SK-N-SH (cell line): Measurements from ENCODE around the gene ZMIZ1. TPM values are rescaled to one million over a fixed set of nuclear protein-coding genes. Genes with fewer than 3 reads are reported as not detected.

Experiments used
- CTCF ChIA-PET: fragments of 300-600, 350-600 bp; formaldehyde crosslinking; extraction: SDS; loops from one replicate; lab custom pipeline; 2021; lab: Yijun Ruan, JAX
- POLR2A ChIA-PET: fragments of 350-600 bp; sonication (Branson Sonifier 250); formaldehyde crosslinking; extraction: SDS; loops from one replicate; lab custom pipeline; 2020; ENCODE audit warnings: antibody characterized with exemption, inconsistent platforms; lab: Yijun Ruan, JAX
- DNase-seq: peaks from one replicate; pipeline ENCODE4 v3.0.0; 2012
- H2AFZ ChIP-seq: fragments of 200-600 bp; sonication (generic); 2 replicates; pipeline ENCODE4 v1.8.1; 2016; ENCODE audit warnings: antibody characterized with exemption, mild to moderate bottlenecking, low read depth
- H3F3A ChIP-seq: fragments of 200-600 bp; sonication (generic); replicated peaks from 2 replicates; pipeline ENCODE3; 2016; ENCODE audit warnings: antibody characterized with exemption, mild to moderate bottlenecking; ENCODE audit not compliant: insufficient read depth
- H3K27ac ChIP-seq, 2 experiments: fragments of 200-500 bp in 1 of 2; fragments of 200-600 bp in 1 of 2; sonication (Bioruptor generic) in 1 of 2; sonication (generic), shearing (Covaris generic) in 1 of 2; 2 replicates each; pipeline versions ENCODE4 v1.5.1 to v1.6.1; 2014 to 2016; ENCODE audit warnings: low read depth in 2 of 2, inconsistent platforms in 1 of 2, low read length in 1 of 2, mild to moderate bottlenecking in 1 of 2, mixed read lengths in 1 of 2
- H3K27me3 ChIP-seq: fragments of 200-600 bp; sonication (generic), shearing (Covaris generic); 2 replicates; pipeline ENCODE4 v1.6.1; 2016; ENCODE audit warnings: mixed run types; ENCODE audit not compliant: insufficient read depth
- H3K36me3 ChIP-seq, 2 experiments: fragments of 200-500 bp in 1 of 2; fragments of 200-600 bp in 1 of 2; sonication (Bioruptor generic) in 1 of 2; sonication (generic) in 1 of 2; replicated peaks in 1 of 2; 2 replicates each; pipeline versions ENCODE3 to v1.5.1; 2014 to 2016; ENCODE audit warnings: low read length in 1 of 2, mild to moderate bottlenecking in 1 of 2; ENCODE audit not compliant: insufficient read depth in 2 of 2, control insufficient read depth in 1 of 2
- H3K4me1 ChIP-seq, 2 experiments: fragments of 200-500 bp in 1 of 2; fragments of 200-600 bp in 1 of 2; sonication (Bioruptor generic) in 1 of 2; sonication (generic), shearing (Covaris generic) in 1 of 2; 2 replicates each; pipeline versions ENCODE4 v1.5.1 to v1.6.1; 2014 to 2016; ENCODE audit warnings: low read depth in 1 of 2, low read length in 1 of 2, mixed run types in 1 of 2; ENCODE audit not compliant: insufficient read depth in 2 of 2, control insufficient read depth in 1 of 2
- H3K4me2 ChIP-seq: fragments of 200-600 bp; sonication (generic), shearing (Covaris generic); 2 replicates; pipeline ENCODE4 v1.6.1; 2017; ENCODE audit warnings: mixed run types
- H3K4me3 ChIP-seq, 2 experiments: fragments of 200-500 bp in 1 of 2; fragments of 200-600 bp in 1 of 2; sonication (Bioruptor generic) in 1 of 2; sonication (generic), shearing (Covaris generic) in 1 of 2; 2 replicates each; pipeline versions ENCODE4 v1.5.1 to v1.8.1; 2014 to 2016; ENCODE audit warnings: low read depth in 2 of 2, inconsistent platforms in 1 of 2, low read length in 1 of 2, mild to moderate bottlenecking in 1 of 2, mixed read lengths in 1 of 2, moderate library complexity in 1 of 2
- H3K79me2 ChIP-seq: fragments of 200-600 bp; sonication (generic); 2 replicates; pipeline ENCODE4 v1.8.1; 2017; ENCODE audit warnings: mild to moderate bottlenecking; ENCODE audit not compliant: insufficient read depth
- H3K9ac ChIP-seq: fragments of 200-600 bp; sonication (generic); 2 replicates; pipeline ENCODE4 v1.6.1; 2017; ENCODE audit warnings: mixed run types
- H3K9me2 ChIP-seq: fragments of 200-600 bp; sonication (generic); 2 replicates; pipeline ENCODE4 v1.6.1; 2017; ENCODE audit warnings: mixed run types
- H3K9me3 ChIP-seq: fragments of 200-600 bp; sonication (generic); 2 replicates; pipeline ENCODE4 v1.6.1; 2017; ENCODE audit warnings: mixed run types, mild to moderate bottlenecking, moderate library complexity
- H4K20me1 ChIP-seq: fragments of 200-600 bp; sonication (generic); 2 replicates; pipeline ENCODE4 v1.6.1; 2017; ENCODE audit warnings: mild to moderate bottlenecking, mixed run types; ENCODE audit not compliant: insufficient read depth
- CHD2 ChIP-seq: fragments of 150-350 bp; IDR thresholded peaks from 2 replicates; pipeline ENCODE4 v1.6.1; 2018; ENCODE audit warnings: low read length; ENCODE audit not compliant: partially characterized antibody
- EP300 ChIP-seq, 2 experiments: IDR thresholded peaks; 2 replicates each; pipeline versions ENCODE4 v1.4.0 to v1.6.1; 2012; ENCODE audit warnings: borderline replicate concordance in 1 of 2, low read depth in 1 of 2, low read length in 1 of 2
- FOXM1 ChIP-seq: IDR thresholded peaks from 2 replicates; pipeline ENCODE4 v1.4.0; 2012; ENCODE audit warnings: low read depth, mild to moderate bottlenecking
- MXI1 ChIP-seq: IDR thresholded peaks from 2 replicates; pipeline ENCODE4 v1.6.1; 2012; ENCODE audit warnings: mild to moderate bottlenecking, low read depth, low read length, improper control_type of control experiment
- NFIC ChIP-seq: IDR thresholded peaks from 2 replicates; pipeline ENCODE4 v1.4.0; 2012; ENCODE audit warnings: borderline replicate concordance
- RAD21 ChIP-seq: IDR thresholded peaks from 2 replicates; pipeline ENCODE4 v1.6.1; 2012; ENCODE audit warnings: mild to moderate bottlenecking, low read length
- SMC3 ChIP-seq: IDR thresholded peaks from 2 replicates; pipeline ENCODE4 v1.6.1; 2012; ENCODE audit warnings: low read depth, low read length, improper control_type of control experiment
- TEAD4 ChIP-seq: IDR thresholded peaks from 2 replicates; pipeline ENCODE4 v1.4.0; 2012; ENCODE audit warnings: mild to moderate bottlenecking, borderline replicate concordance; ENCODE audit not compliant: insufficient read depth
- WGBS: methylation state at CpG from one replicate; pipeline ENCODE4 v1.1.6; 2017; ENCODE audit warnings: low lambda C conversion rate; 5-methylcytosine and 5-hydroxymethylcytosine counted together
- polyA plus RNA-seq, 3 experiments: library from polyadenylated mRNA; depleted of rRNA; stranded (reverse); fragments of >200 nt; gene quantifications; 2 replicates each; pipeline ENCODE4 v1.2.3, GENCODE V29; 2012
- TF ChIP-seq, protein P1 (sequence below): fragments of 200-600 bp; sonication (generic); IDR thresholded peaks from 2 replicates; pipeline ENCODE4 v1.6.1; 2017; ENCODE audit warnings: antibody characterized with exemption, mild to moderate bottlenecking, moderate library complexity
- TF ChIP-seq, protein P2 (sequence below): IDR thresholded peaks from 2 replicates; pipeline ENCODE4; 2012

Gene ZMIZ1
- polyA plus RNA-seq, 1 of the 3 experiments (the other 2 are of a cell fraction) = 23.5 TPM

DNA sequence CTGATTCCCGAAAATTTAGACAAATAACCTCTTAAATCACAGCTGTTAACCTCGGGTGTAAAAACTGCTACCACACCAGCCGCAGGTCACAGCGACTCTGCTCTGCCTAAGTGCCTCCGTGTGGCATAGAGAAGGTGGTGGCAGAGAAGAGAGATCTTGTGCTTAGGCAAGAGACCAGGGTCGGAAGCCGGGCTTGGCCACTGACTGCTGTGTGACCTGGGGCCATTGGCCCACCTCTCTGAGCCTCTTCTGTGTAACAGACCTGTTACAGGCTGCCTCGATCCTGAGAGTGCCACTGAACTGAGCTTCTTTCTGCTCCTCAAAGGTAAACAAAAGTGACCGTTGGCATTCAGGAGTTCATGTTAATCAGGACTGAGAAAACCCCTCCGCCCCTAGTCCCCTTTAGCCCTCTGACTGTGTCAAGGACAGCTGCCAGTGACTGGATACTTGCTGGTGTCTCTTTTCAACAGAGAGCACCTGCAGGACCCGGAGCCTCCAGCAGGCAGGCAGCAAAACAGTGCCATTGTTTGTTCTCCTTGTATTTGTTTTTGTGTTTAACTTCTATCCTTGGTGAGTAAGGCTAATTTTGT lies 36.5 kb downstream of the ZMIZ1 start:
- Histone ChIP-seq H3K9ac (no peak overlapping the region), H2AFZ (no peak overlapping the region), H3K9me2 (no peaks in the 10 kb centered on the region), H3K4me2 (no peak overlapping the region), H3K36me3 (peaks cover 0 to 3% of the 10 kb centered on the region in 2 experiments), H3K79me2 (peaks cover 100% of the 10 kb centered on the region), H3K27me3 (no peaks in the 10 kb centered on the region), H3K4me1 (peaks cover 24 to 95% of the 10 kb centered on the region in 2 experiments; a peak in 3 of 4 replicates), H3F3A (peaks cover 6% of the 10 kb centered on the region), H3K4me3 (no peak overlapping the region), H3K27ac (peak overlapping the region in 1 of 2 experiments; percentile 1; a peak in 1 of 4 replicates), H4K20me1 (peaks cover 100% of the 10 kb centered on the region)
- POLR2A ChIA-PET = no interaction called here
- CTCF ChIA-PET = interaction anchor here (0.6 to 2.7 kb wide), 9 partner anchors 13 to 698 kb away, joined by 3 to 22 read pairs (median 3); no protein-coding TSS in a partner anchor
- WGBS = 90% methylated on average over 7 of the region's 11 CpGs
- DNase-seq = no peak
- no peak for TF ChIP-seq CHD2
- TF ChIP-seq MXI1 = no peak
- TF ChIP-seq TEAD4 = no peak
- no peak for TF ChIP-seq FOXM1
- no peak for TF ChIP-seq NFIC
- TF ChIP-seq, protein P1, sequence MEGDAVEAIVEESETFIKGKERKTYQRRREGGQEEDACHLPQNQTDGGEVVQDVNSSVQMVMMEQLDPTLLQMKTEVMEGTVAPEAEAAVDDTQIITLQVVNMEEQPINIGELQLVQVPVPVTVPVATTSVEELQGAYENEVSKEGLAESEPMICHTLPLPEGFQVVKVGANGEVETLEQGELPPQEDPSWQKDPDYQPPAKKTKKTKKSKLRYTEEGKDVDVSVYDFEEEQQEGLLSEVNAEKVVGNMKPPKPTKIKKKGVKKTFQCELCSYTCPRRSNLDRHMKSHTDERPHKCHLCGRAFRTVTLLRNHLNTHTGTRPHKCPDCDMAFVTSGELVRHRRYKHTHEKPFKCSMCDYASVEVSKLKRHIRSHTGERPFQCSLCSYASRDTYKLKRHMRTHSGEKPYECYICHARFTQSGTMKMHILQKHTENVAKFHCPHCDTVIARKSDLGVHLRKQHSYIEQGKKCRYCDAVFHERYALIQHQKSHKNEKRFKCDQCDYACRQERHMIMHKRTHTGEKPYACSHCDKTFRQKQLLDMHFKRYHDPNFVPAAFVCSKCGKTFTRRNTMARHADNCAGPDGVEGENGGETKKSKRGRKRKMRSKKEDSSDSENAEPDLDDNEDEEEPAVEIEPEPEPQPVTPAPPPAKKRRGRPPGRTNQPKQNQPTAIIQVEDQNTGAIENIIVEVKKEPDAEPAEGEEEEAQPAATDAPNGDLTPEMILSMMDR = no peak
- TF ChIP-seq SMC3 = no peak
- TF ChIP-seq EP300 (IDR thresholded peaks at IDR 0.05; ENCODE audit: borderline replicate concordance in 1 of 2, low read depth in 1 of 2, low read length in 1 of 2) = no peak
- no peak for TF ChIP-seq RAD21
- TF ChIP-seq, all 33 proteins: peak for 0
- no peaks in the 10 kb centered on the region for H3K9me3 ChIP-seq

DNA sequence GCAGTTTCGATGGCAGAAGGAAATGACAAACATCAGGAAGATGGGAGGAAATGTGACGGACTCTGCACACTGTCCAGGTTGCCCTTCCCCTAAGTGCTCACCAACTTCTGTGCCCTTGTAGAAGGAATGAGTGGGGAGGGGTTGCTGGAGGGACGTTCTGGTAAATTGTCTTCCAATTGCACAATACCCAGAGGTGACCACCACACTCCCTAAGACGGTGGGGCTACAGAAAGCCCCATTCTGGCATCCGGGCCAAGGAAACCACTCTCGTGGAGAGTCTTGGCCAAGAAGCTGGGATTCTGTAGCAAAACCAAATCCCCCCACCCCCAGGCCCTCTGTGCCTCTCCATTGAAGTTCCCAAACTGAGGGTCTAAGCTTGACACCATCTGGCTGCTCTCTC lies 37.1 kb downstream of the ZMIZ1 start:
- Histone ChIP-seq H3K4me2 (no peak overlapping the region), H3F3A (peaks cover 11% of the 10 kb centered on the region), H3K4me3 (no peak overlapping the region), H3K9ac (no peak overlapping the region), H3K27ac (peak overlapping the region in 1 of 2 experiments; percentile 77; a peak in 1 of 4 replicates), H3K79me2 (peaks cover 100% of the 10 kb centered on the region), H3K9me2 (no peaks in the 10 kb centered on the region), H3K36me3 (peaks cover 0 to 3% of the 10 kb centered on the region in 2 experiments), H2AFZ (no peak overlapping the region), H3K27me3 (no peaks in the 10 kb centered on the region), H4K20me1 (peaks cover 100% of the 10 kb centered on the region), H3K9me3 (no peaks in the 10 kb centered on the region), H3K4me1 (peaks cover 29 to 96% of the 10 kb centered on the region in 2 experiments; a peak in 3 of 4 replicates)
- 87% methylated on average over 3 of the region's 6 CpGs for WGBS
- DNase-seq = no peak
- POLR2A ChIA-PET = interaction anchor here (1.4 kb wide), 1 partner anchor 36 kb away, joined by 3 read pairs; no protein-coding TSS in a partner anchor
- CTCF ChIA-PET = interaction anchor here (0.7 to 2.7 kb wide), 7 partner anchors 12 to 904 kb away, joined by 3 to 22 read pairs (median 3); no protein-coding TSS in a partner anchor
- TF ChIP-seq, protein P2, sequence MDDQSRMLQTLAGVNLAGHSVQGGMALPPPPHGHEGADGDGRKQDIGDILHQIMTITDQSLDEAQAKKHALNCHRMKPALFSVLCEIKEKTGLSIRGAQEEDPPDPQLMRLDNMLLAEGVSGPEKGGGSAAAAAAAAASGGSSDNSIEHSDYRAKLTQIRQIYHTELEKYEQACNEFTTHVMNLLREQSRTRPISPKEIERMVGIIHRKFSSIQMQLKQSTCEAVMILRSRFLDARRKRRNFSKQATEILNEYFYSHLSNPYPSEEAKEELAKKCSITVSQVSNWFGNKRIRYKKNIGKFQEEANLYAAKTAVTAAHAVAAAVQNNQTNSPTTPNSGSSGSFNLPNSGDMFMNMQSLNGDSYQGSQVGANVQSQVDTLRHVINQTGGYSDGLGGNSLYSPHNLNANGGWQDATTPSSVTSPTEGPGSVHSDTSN = no peak
